PC-3 (cell line): ENCODE measurements around the gene ABHD3. TPM values are rescaled to one million over a fixed set of nuclear protein-coding genes. Genes with fewer than 3 reads are reported as not detected.
"Not testable (repeated sequence)": the region's sequence is repeated elsewhere in the genome, so short reads cannot be mapped to it uniquely, and the experiment has no call there.

Experiments used
- ATAC-seq: fragments of 200-7000 bp; cut with Tn5 transposase; 2 replicates; pipeline ENCODE4 v1.9.1; 2020; ENCODE audit warnings: mild to moderate bottlenecking, moderate library complexity
- BruUV-seq: library from RNA; stranded (reverse); fragments of 400-500 nt; replicated peaks from 2 replicates; lab custom pipeline; 2021; lab: Mats Ljungman, UMichigan
- CTCF ChIA-PET: fragments of 300-600 bp; sonication (Branson Sonifier 250); formaldehyde crosslinking; loops from one replicate; lab custom pipeline; 2022; ENCODE audit warnings: antibody characterized with exemption; lab: Charles Lee
- POLR2A ChIA-PET: fragments of 300-600 bp; sonication (Branson Sonifier 250); formaldehyde crosslinking; loops from one replicate; lab custom pipeline; 2022; ENCODE audit warnings: antibody characterized with exemption; ENCODE audit not compliant: unreplicated experiment; lab: Charles Lee
- DNase-seq: peaks from one replicate; pipeline ENCODE4 v3.0.0-alpha.2; 2015
- H2AFZ ChIP-seq: fragments of 300-600 bp; sonication (generic); 2 replicates; pipeline ENCODE4 v1.6.0; 2016; ENCODE audit warnings: antibody characterized with exemption, low read length
- H3F3A ChIP-seq: fragments of 300-600 bp; sonication (generic); one replicate; pipeline ENCODE4 v1.6.0; 2017; ENCODE audit warnings: antibody characterized with exemption, low read length, control low read depth, mild to moderate bottlenecking; ENCODE audit not compliant: unreplicated experiment
- H3K27ac ChIP-seq: fragments of 300-600 bp; sonication (generic); 2 replicates; pipeline ENCODE4 v1.5.1; 2016; ENCODE audit warnings: mild to moderate bottlenecking, low read length
- H3K27me3 ChIP-seq: fragments of 300-600 bp; sonication (generic); 2 replicates; pipeline ENCODE4 v1.6.1; 2016; ENCODE audit warnings: low read length, mixed read lengths
- H3K36me3 ChIP-seq: fragments of 300-600 bp; sonication (generic); 2 replicates; pipeline ENCODE4 v1.6.1; 2016; ENCODE audit warnings: low read depth, mixed run types, low read length, mixed read lengths
- H3K4me1 ChIP-seq: fragments of 300-600 bp; sonication (generic); 2 replicates; pipeline ENCODE4 v1.5.1; 2016; ENCODE audit warnings: low read length; ENCODE audit not compliant: insufficient read depth
- H3K4me2 ChIP-seq: fragments of 300-600 bp; sonication (generic); 2 replicates; pipeline ENCODE4 v1.6.0; 2016; ENCODE audit warnings: low read length
- H3K4me3 ChIP-seq: fragments of 300-600 bp; sonication (generic); 2 replicates; pipeline ENCODE4 v1.5.1; 2016; ENCODE audit warnings: mild to moderate bottlenecking, low read length, mixed read lengths
- H3K79me2 ChIP-seq: fragments of 300-600 bp; sonication (generic); 2 replicates; pipeline ENCODE4 v1.6.1; 2017; ENCODE audit warnings: low read length, mixed read lengths
- H3K9ac ChIP-seq: fragments of 300-600 bp; sonication (generic); 2 replicates; pipeline ENCODE4 v1.6.0; 2016; ENCODE audit warnings: mild to moderate bottlenecking, low read length
- H3K9me2 ChIP-seq: fragments of 300-600 bp; sonication (generic); replicated peaks from 2 replicates; pipeline ENCODE4 v1.6.1; 2016; ENCODE audit warnings: mixed run types, low read length, mixed read lengths
- H3K9me3 ChIP-seq: fragments of 300-600 bp; sonication (generic); 2 replicates; pipeline ENCODE4 v1.6.1; 2016; ENCODE audit warnings: low read length, mixed read lengths
- H4K20me1 ChIP-seq: fragments of 300-600 bp; sonication (generic); 2 replicates; pipeline ENCODE4 v1.6.1; 2016; ENCODE audit warnings: low read length, mixed read lengths
- EZH2 ChIP-seq: fragments of 300-600 bp; sonication (generic); IDR thresholded peaks from one replicate; pipeline ENCODE4 v1.6.1; 2017; ENCODE audit warnings: antibody characterized with exemption, mild to moderate bottlenecking, low read length; ENCODE audit not compliant: unreplicated experiment
- EZH2phosphoT487 ChIP-seq: fragments of 300-600 bp; sonication (generic); IDR thresholded peaks from 2 replicates; pipeline ENCODE4 v1.6.1; 2018; ENCODE audit warnings: mild to moderate bottlenecking, antibody characterized with exemption, low read length, borderline replicate concordance
- intact Hi-C: fragments of 100-400 bp; cut with micrococcal nuclease; formaldehyde crosslinking; loops from 2 replicates; pipeline ENCODE4 v1.9.0; 2023
- total RNA-seq: library from RNA; depleted of rRNA; stranded (reverse); fragments of >200 nt; gene quantifications from 2 replicates; pipeline ENCODE4 v1.2.3, GENCODE V29; 2014
- TF ChIP-seq, protein P1 (sequence below): fragments of 300-600 bp; sonication (generic); conservative IDR thresholded peaks from 2 replicates; pipeline ENCODE4 v1.5.1; 2017; ENCODE audit warnings: antibody characterized with exemption, low read depth, mild to moderate bottlenecking, low read length

Gene ABHD3
- total RNA-seq, 1 experiment from 2014 or later = 21.4 TPM

DNA sequence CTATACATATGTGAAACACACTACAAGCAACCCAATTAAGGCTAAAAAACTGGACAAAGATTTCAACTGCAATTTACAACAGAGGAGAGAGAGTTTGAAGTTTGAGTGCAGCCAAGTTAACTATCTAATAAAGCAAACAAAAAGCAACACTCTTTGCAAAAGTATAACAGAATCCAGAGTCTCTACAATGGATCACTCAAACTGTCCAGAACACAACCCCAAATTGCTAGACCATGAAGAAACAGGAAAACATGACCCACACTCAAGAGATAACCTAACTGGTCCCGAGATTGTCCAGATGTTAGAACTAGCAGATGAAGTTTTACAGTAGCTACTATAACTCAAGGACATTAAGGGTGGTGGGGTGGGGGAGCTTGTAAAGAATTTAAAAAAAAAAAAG, 14.8 kb downstream of the ABHD3 start:
- BruUV-seq = no TSS peak

GRCh38 chr18:21686282-21687105, 18.1 kb downstream of the ABHD3 start:
- H3K9me2 ChIP-seq = no peaks in the 10 kb centered on the region
- H3K27ac ChIP-seq = no peak overlapping the region
- CTCF ChIA-PET = no interaction called here
- BruUV-seq = no TSS peak
- TF ChIP-seq, protein P1, sequence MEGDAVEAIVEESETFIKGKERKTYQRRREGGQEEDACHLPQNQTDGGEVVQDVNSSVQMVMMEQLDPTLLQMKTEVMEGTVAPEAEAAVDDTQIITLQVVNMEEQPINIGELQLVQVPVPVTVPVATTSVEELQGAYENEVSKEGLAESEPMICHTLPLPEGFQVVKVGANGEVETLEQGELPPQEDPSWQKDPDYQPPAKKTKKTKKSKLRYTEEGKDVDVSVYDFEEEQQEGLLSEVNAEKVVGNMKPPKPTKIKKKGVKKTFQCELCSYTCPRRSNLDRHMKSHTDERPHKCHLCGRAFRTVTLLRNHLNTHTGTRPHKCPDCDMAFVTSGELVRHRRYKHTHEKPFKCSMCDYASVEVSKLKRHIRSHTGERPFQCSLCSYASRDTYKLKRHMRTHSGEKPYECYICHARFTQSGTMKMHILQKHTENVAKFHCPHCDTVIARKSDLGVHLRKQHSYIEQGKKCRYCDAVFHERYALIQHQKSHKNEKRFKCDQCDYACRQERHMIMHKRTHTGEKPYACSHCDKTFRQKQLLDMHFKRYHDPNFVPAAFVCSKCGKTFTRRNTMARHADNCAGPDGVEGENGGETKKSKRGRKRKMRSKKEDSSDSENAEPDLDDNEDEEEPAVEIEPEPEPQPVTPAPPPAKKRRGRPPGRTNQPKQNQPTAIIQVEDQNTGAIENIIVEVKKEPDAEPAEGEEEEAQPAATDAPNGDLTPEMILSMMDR = no peak
- no peak for TF ChIP-seq EZH2
- TF ChIP-seq EZH2phosphoT487 = no peak
- no peaks in the 10 kb centered on the region for H4K20me1 ChIP-seq
- H3K79me2 ChIP-seq = no peaks in the 10 kb centered on the region
- H3K4me2 ChIP-seq = no peak overlapping the region
- POLR2A ChIA-PET = no interaction called here
- H3K9me3 ChIP-seq = no peaks in the 10 kb centered on the region
- no peak overlapping the region for H3K9ac ChIP-seq
- ATAC-seq = no peak
- H3K4me1 ChIP-seq = no peaks in the 10 kb centered on the region
- H3F3A ChIP-seq = no peaks in the 10 kb centered on the region
- H2AFZ ChIP-seq = no peak overlapping the region
- DNase-seq = no peak
- H3K36me3 ChIP-seq = peaks cover 27% of the 10 kb centered on the region
- H3K4me3 ChIP-seq = no peak overlapping the region
- intact Hi-C loops = no loop called here
- H3K27me3 ChIP-seq = no peaks in the 10 kb centered on the region

More for the DNA sequence above, 14.8 kb downstream of the ABHD3 start:
- H3K9ac ChIP-seq = no peak overlapping the region
- DNase-seq (no peak), ATAC-seq (no peak)
- ChIA-PET POLR2A (no interaction called here), CTCF (no interaction called here)
- no peak overlapping the region for H3K4me3 ChIP-seq
- H4K20me1 ChIP-seq = no peaks in the 10 kb centered on the region
- H3K4me2 ChIP-seq = no peak overlapping the region
- H3F3A ChIP-seq = no peaks in the 10 kb centered on the region
- no peak overlapping the region for H2AFZ ChIP-seq
- H3K9me2 ChIP-seq = no peaks in the 10 kb centered on the region
- no peaks in the 10 kb centered on the region for H3K27me3 ChIP-seq
- TF ChIP-seq EZH2phosphoT487 (no peak), EZH2 (no peak)
- TF ChIP-seq, protein P1 = no peak
- intact Hi-C loops = no loop called here
- peaks cover 22% of the 10 kb centered on the region for H3K36me3 ChIP-seq
- no peaks in the 10 kb centered on the region for H3K79me2 ChIP-seq
- no peak overlapping the region for H3K27ac ChIP-seq
- no peaks in the 10 kb centered on the region for H3K9me3 ChIP-seq
- H3K4me1 ChIP-seq = no peaks in the 10 kb centered on the region

DNA sequence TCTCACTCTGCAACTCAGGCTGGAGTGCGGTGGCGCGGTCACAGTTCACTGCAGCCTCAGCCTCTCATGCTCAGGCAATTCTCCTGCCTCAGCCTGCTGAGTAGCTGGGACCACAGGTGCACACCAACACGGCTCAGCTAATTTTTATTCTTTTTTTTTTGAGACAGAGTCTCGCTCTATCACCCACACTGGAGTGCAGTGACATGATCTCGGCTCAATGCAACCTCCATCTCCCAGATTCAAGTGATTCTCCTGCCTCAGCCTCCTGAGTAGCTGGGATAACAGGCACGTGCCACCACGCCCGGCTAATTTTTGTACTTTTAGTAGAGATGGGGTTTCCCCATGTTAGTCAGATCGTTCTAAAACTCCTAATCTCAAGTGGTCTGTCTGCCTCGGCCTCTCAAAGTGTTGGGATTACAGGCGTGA, 19.0 kb downstream of the ABHD3 start:
- H3K9me3 ChIP-seq, CTCF ChIA-PET, intact Hi-C loops, ATAC-seq, H3K27ac ChIP-seq, H3K9me2 ChIP-seq, H3K27me3 ChIP-seq, DNase-seq, BruUV-seq, H3F3A ChIP-seq, H3K4me1 ChIP-seq, H3K79me2 ChIP-seq, H4K20me1 ChIP-seq, H3K4me2 ChIP-seq, H3K9ac ChIP-seq, POLR2A ChIA-PET, H2AFZ ChIP-seq, H3K4me3 ChIP-seq: not testable (repeated sequence)
- peaks cover 22% of the 10 kb centered on the region for H3K36me3 ChIP-seq
